ENCODE data around the gene EMP3.

Gene EMP3

DNA sequence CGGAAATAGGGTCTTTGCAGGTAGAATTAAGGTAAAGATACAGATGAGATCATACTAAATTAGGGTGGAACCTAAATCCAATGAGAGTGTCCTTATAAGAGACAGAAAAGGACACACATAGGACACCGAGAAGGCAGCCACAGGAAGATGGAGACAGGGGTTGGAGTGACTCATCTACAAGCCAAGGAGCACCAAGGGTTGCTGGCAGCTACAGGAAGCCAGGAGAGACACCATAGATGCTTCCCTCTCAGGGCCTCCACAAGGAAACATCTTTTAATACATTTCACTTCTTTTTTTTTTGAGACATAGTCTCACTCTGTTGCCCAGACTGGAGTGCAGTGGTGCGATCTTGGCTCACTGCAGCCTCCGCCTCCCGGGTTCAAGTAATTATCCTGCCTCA is 28.3 kb downstream of the EMP3 start:
- H3K9me3 Mint-ChIP-seq: no peaks in the 10 kb centered on the region
- H3K4me1 Mint-ChIP-seq: peaks cover 26% of the 10 kb centered on the region
- peaks cover 5% of the 10 kb centered on the region for H3K36me3 Mint-ChIP-seq (ENCODE audit: low read depth)
- TF ChIP-seq CTCF (IDR thresholded peaks at IDR 0.05): no peak
- peak overlapping the region; percentile 28 for H3K27ac Mint-ChIP-seq
- no peak for DNase-seq
- H3K4me3 Mint-ChIP-seq: no peak overlapping the region
- peaks cover 2% of the 10 kb centered on the region for H3K27me3 Mint-ChIP-seq (ENCODE audit: low read depth, poor library complexity)

DNA sequence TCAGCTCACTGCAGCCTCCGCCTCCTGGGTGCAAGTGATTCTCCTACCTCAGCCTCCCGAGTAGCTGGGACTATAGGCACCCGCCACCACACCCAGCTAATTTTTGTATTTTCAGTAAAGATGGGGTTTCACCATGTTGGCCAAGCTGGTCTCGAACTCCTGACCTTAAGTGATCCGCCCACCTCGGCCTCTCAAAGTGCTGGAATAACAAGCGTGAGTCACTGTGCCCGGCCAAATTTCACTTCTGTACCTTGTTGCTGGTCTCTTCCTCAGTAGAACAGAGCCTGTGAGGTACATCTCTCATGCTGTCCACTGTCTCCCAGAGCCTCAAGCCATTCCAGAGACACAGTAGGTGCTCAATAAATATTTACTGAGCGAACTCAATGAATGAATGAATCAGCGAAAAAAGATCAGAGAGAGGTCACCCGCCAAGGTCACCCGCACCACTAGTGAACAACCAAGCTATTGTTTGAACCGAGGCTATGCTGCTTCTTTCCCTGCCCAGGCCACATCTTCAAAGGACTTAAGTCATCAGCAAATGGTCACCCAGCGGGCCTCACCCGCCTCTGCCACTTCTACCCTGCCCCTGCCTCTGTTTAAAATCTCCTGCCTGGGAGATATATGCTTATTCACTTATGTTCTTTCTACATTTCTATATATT is 29.1 kb downstream of the EMP3 start:
- TF ChIP-seq CTCF (IDR thresholded peaks at IDR 0.05): no peak
- Mint-ChIP-seq H3K4me1 (peaks cover 27% of the 10 kb centered on the region), H3K4me3 (no peak overlapping the region), H3K27me3 (ENCODE audit: low read depth, poor library complexity) (peaks cover 2% of the 10 kb centered on the region), H3K9me3 (no peaks in the 10 kb centered on the region), H3K27ac (peak overlapping the region; percentile 25), H3K36me3 (ENCODE audit: low read depth) (peaks cover 6% of the 10 kb centered on the region)
- DNase-seq: no peak

DNA sequence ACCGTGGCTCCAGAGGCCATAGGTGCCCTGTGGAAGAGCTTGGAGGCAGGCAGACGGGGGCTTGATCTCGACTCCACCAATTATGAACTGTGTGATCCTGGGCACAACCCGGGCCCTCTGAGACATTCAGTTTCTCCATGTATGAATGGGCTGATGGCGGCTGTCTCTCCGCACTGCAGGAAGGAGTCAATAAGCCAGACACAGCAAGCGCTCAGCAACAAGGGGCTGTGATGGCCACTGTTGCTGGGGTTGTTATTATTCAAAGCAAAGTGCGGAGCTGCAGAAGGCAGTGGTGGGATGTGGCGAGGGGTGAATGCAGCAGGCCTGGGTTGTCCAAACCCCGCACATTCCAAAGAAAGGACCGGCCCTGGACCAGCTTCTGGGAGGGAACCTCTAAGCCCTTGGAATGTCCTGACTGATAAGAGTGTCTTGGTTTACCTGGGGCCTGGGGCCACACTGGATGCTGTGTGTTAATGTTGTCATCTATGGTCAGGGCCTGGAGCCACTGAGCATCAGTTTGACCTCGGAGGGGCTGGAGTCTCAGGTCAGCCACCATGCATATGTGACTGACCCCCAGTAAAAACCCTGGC is 30.1 kb downstream of the EMP3 start:
- DNase-seq: no peak
- TF ChIP-seq CTCF (IDR thresholded peaks at IDR 0.05): no peak
- H3K4me3 Mint-ChIP-seq: no peak overlapping the region
- no peaks in the 10 kb centered on the region for H3K9me3 Mint-ChIP-seq
- peaks cover 27% of the 10 kb centered on the region for H3K4me1 Mint-ChIP-seq
- peaks cover 9% of the 10 kb centered on the region for H3K36me3 Mint-ChIP-seq (ENCODE audit: low read depth)
- peak overlapping the region; percentile 83 for H3K27ac Mint-ChIP-seq
- peaks cover 2% of the 10 kb centered on the region for H3K27me3 Mint-ChIP-seq (ENCODE audit: low read depth, poor library complexity)

DNA sequence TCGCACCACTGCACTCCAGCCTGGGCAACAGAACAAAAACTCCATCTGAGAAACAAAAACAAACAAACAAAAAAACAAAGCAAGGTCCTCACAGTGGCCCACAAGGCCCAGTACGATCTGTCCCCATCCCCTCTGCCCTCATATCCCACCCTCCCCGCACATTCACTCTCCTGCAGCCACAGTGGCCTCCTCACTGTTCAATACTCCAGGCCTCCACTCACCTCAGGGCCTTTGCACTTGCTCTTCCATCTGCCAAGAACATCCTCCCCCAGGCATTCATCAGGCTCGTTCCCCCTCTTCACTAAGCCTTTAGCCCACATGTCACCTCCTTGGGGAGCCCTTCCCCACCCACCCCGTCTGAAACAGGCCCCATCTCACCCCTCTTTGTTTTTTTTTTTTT is 33.8 kb downstream of the EMP3 start:
- H3K27ac Mint-ChIP-seq: no peak overlapping the region
- no peak for TF ChIP-seq CTCF (IDR thresholded peaks at IDR 0.05)
- no peaks in the 10 kb centered on the region for H3K9me3 Mint-ChIP-seq

GRCh38 chr19:48361912-48362311 is 36.6 kb downstream of the EMP3 start:
- no peak for TF ChIP-seq CTCF (IDR thresholded peaks at IDR 0.05)
- Mint-ChIP-seq H3K27me3 (ENCODE audit: low read depth, poor library complexity) (no peaks in the 10 kb centered on the region), H3K4me1 (peaks cover 5% of the 10 kb centered on the region), H3K9me3 (no peaks in the 10 kb centered on the region), H3K36me3 (ENCODE audit: low read depth) (peaks cover 9% of the 10 kb centered on the region), H3K4me3 (no peak overlapping the region), H3K27ac (no peak overlapping the region)
- no peak for DNase-seq

More for the DNA sequence above, 33.8 kb downstream of the EMP3 start:
- no peak overlapping the region for H3K4me3 Mint-ChIP-seq
- H3K4me1 Mint-ChIP-seq: peaks cover 17% of the 10 kb centered on the region
- H3K27me3 Mint-ChIP-seq (ENCODE audit: low read depth, poor library complexity): no peaks in the 10 kb centered on the region
- no peak for DNase-seq
- peaks cover 9% of the 10 kb centered on the region for H3K36me3 Mint-ChIP-seq (ENCODE audit: low read depth)

All from nephron progenitor cell (in vitro differentiated cells).